ENCODE results near the gene HSPA12A.

The HSPA12A gene, protein sequence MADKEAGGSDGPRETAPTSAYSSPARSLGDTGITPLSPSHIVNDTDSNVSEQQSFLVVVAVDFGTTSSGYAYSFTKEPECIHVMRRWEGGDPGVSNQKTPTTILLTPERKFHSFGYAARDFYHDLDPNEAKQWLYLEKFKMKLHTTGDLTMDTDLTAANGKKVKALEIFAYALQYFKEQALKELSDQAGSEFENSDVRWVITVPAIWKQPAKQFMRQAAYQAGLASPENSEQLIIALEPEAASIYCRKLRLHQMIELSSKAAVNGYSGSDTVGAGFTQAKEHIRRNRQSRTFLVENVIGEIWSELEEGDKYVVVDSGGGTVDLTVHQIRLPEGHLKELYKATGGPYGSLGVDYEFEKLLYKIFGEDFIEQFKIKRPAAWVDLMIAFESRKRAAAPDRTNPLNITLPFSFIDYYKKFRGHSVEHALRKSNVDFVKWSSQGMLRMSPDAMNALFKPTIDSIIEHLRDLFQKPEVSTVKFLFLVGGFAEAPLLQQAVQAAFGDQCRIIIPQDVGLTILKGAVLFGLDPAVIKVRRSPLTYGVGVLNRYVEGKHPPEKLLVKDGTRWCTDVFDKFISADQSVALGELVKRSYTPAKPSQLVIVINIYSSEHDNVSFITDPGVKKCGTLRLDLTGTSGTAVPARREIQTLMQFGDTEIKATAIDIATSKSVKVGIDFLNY

DNA sequence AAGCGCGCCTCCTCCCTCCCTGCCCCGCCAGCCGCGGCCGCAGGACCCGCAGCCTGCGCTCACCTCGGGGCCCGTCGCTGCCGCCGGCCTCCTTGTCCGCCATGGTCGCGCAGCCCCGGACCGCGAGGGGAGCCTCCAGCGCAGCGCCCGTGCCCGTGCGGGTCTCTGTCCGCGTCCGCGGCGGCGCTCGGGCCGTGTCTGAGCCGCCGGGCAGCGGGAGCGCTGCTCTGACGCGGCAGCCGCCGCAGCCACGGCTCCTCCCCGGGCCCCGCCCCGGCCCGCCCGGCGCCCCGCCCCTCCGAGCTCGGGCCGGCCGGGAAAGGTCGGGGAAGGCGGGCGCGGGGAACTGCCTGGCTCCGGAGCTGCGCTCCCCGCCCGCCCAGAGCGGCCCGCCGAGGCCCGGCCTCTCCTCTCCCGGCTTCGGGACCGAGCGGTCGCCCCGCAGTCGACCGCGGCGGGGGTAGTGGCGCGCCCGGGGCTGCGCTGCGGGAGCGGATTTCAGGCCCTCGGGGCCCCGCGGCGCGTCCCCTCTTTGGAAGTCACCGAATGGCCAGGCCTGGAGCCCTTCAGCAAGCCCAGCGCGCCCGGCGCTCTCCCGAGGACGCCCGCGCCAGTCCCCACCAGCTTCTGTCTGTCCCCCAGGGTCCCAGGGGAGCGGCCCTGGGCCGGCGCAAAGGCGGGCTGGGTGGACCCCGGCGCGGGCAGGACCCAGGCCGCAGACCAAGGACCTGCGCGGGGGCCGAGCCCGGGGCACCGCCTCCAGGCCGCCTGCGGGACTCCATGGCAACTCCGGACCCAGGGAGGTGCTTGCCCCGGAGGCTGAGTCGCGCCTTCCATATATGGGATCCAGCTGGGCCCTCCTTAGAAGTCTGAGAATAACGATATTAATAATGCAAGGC, at the start of gene HSPA12A:
Gene HSPA12A, minus strand, starts transcription at position 200 of the 899 bp plus-strand sequence. Its CDS starts 97 bp downstream, at position 103.
- peak; percentile 19 for DNase-seq (ENCODE audit: low spot score)

- DNase-seq (ENCODE audit: low spot score) = no peak
Measured at GRCh38 chr10:116791241-116791640, 48.9 kb upstream of the HSPA12A start.

DNA sequence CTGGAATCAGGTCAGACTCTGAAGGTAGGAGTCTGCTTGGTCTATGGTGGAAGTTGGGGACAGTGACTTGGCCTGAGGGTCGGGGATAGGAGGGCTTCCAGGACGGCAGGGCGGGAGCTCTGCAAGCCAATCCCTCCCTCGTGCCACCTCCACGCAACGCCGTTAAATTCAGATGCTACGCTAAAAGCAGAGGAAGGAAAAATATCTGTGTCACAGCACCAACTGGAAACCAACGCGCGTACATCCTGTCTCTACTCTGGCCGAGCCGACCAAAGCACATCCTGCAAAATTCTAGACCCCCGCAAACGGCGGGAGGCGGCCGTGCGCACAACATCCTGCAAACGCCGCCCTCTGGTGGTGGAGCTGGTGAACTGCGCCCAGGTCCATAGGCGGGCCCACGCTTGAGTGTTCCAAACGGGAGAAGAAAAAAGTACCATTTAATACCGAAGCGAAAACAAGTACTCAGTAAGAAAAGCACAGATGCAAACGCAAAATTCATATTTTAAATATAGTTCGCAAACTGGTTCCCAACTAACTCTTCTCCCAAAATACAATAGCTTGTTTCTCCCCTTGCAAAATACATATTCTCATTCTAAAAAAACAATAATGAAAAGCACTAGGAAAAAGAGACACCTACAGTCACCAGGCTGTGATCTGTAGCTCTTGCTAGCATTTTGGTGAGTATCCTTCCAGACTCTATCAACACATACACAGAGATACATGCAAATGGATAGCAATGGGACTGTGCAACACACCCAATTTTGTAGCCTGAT, 45.7 kb upstream of the HSPA12A start:
- peak; percentile 67 for DNase-seq (ENCODE audit: low spot score)

DNA sequence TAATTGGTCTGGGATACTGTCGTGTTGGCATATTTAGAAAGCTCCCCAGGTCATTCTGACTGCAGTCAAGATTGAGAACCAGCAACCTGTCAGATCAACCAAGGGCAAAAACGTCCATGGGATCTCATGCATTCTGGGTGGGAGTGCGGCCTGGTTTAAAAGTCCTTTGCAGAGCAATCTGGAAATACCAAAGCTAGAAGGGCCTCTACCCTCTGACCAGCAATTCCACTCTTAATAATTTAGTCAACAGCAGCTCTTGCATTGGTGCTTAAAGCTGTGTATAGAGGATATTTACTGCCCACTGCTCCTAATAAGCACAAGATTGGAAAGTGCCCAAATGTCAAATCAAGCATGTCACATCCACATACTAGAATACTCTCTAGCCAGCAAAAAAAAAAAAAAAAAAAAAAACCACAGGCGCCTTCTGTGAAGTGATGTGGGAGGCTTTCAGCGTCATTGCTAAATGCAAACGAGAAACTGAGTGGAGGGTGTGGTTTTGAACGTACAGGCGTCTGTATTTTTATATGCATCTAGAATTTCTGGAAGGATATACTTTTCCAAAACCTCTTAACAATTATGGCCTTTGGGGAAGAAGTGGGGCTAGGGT, 44.8 kb upstream of the HSPA12A start:
- DNase-seq (ENCODE audit: low spot score) = no peak

- DNase-seq (ENCODE audit: low spot score) = no peak
Measured at GRCh38 chr10:116785867-116786266, 43.5 kb upstream of the HSPA12A start.

GRCh38 chr10:116785282-116785681, 42.9 kb upstream of the HSPA12A start:
- no peak for DNase-seq (ENCODE audit: low spot score)

DNA sequence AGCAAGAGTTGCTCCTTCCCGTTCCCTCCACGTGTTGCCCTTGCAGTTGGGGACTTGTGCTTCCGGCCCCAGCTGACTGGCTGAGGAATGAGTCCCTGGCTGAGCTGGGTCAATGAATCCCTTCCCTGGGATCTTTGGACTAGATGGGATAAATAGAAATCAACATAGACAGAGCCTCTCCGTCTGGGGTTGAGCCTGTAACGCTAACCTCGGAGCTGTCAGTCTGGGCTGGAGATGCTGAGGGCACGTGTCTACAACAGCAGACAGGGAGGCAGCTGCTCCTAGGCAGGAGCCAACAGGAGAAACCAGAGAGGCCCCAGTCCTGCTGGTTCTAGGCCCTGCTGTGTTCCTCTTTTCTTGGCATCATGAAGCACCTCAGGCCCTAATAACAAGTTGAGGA, 42.3 kb upstream of the HSPA12A start:
- DNase-seq (ENCODE audit: low spot score) = no peak

- DNase-seq (ENCODE audit: low spot score) = no peak
Measured at GRCh38 chr10:116784035-116784434, 41.7 kb upstream of the HSPA12A start.

DNA sequence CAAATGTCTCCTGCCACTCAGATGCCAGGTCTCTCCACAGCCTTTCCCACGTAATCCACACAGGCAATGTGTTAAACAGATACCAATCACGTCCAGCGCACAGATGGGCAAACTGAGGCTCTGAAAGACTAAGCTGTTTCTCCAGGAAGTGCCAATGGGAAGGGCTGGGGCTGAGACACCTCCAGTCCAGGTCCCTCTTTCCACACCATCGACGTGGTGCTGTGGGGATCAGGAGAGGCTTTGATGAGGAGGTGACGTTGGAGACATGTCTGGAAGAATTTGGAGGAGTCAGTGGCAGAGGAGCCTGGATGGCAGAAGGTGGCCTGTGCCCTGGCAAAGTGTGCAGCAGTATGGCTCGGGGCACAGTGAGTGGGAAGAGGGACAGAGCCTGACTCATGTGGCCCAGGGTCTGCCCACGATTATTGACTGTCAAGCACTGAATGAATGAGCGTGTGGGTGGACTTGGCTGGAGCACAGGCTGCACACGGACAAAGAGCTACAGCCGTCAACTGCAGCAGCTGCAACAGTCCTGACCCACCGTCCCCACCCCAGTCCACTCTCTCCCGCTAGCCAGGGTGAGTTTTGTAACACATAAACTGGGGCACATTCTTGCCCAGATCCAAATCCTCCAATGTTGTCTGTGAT, 40.8 kb upstream of the HSPA12A start:
- DNase-seq (ENCODE audit: low spot score) = no peak

DNA sequence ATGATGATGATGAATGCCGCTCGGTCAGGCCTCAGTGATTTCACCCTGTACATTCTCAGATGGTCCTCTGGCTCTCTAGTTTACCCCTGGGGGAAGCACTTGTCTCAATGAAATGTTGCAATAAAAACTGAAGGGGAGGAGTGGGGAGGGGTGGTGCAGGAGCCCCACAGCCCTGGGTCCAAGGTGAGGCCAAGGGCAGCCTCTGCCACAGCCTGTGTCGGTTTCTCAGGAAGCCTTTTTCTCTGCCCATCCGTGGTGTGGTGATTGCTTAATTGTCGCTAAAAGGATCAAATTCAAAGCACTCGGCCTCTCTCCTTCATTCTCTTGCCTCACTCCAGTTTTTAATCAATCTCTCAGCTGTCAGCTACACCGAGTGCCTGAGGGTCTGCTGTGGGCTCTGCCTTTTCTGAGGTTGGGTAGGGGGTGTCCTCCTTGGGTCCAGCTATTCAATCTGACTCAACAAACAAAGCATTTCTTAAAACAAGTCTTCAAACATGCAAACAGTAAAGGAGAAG, 39.1 kb upstream of the HSPA12A start:
- DNase-seq (ENCODE audit: low spot score) = no peak

- no peak for DNase-seq (ENCODE audit: low spot score)
Measured at GRCh38 chr10:116780691-116781205, 38.4 kb upstream of the HSPA12A start.

DNA sequence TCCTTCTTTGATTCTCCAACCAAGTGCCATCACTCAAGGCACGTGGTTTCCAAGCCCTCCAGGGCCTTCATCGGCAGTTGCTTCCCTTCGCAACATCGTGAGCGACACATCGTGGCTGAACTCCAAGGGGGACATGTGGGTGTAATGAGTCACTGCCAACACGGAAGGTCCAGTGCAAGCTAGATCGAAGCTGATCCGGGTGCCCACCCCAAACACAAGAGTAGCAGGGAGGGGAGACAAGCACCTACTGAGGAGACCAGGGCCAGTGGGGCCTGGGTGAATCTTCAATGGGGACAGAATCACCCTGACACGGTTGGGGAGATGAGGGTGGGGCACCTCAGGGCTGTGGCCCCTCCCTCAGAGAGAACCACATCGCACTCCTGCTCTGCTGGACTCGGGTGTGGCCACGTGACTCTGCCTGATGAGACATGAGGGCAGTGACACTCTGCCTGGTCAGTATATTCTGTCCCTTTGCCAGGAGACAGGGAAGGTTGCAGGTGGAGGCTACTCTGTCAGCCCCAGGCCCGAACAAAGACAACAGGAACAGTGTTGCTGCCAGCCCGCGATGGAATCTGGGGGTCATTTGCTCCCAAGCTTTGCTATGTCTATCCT, 36.8 kb upstream of the HSPA12A start:
- no peak for DNase-seq (ENCODE audit: low spot score)

DNA sequence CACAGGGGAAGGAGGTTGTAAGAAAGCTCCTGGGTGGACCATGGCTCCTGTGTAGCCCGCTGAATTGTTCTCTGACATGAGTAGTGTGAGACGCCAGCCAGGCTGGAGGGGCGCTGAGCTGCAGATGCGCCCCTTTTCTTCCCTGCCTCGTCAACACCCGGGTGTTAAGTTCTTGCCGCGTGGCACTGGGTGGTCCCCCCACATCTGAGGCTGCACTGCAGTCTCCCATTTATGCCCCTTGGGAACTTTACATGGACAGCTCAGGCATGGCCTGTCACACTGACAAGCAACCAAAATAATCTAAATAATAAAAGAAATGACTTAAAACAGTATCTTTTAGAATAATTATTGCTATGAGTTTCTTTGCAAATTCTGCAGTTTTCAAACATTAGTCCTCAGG, 34.6 kb upstream of the HSPA12A start:
- DNase-seq (ENCODE audit: low spot score) = no peak

DNA sequence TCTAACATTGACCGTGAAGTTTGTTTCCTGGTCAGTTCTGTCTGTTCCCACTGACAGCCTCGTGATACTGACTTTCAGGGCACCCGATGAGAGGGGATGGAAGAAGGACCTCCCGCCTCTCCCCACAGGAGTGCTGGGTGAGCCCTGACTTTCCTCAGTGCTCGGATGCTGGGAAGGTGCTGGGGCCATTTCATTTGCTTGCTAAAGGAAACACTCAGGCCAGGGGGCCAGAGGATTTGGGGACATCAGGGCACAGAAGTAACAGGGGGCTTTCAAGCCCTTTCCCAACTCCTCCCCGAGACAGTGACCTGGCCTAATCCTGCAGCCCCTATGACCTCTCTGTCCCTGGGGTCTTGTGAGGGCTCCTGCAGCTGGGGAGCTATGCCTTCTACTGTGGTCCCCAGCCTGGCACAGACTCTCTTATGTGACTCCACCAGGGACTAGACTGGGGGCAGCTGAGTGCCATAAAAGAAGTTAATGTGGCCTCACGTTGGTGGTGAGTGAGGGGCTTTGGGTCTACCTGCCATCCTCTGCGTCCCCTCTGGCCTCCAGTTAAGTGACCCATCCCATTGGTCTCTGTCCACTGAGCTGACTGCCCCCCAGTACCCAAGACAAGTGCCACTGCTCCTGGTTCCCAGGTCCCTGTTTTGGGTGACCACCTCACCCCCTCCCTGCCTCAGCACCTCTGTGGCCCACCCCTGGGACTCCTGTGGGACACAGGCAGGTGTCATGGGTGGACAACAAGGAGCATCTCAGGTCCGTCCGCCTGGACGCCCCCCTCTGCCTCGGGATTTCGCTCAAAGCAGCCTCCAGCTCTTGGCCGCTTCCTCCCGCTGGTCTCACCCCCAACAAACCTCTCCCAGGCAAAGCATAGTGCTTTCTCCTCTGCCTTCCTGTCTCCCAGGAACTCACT, 33.4 kb upstream of the HSPA12A start:
- no peak for DNase-seq (ENCODE audit: low spot score)

DNA sequence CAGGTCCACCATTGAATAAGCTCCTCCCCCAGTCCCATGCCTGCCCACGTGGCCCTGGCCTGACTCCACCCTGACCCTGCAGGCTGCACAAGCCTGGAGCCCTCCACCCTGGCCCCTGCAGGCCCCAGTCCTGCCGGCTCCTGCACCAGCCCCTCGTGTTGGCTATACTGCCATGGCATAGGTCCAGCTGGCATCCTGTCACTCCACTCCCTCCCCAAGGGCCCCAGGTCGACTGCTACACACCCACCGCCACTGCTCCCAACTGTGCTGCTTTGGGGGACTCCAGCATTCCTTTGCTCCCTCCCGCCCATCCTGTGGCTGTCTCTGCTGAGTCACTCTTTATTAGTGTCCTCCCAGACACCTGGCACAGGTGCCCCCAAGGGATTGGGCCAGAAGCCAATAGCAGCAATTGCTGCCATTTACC, 32.4 kb upstream of the HSPA12A start:
- no peak for DNase-seq (ENCODE audit: low spot score)

DNA sequence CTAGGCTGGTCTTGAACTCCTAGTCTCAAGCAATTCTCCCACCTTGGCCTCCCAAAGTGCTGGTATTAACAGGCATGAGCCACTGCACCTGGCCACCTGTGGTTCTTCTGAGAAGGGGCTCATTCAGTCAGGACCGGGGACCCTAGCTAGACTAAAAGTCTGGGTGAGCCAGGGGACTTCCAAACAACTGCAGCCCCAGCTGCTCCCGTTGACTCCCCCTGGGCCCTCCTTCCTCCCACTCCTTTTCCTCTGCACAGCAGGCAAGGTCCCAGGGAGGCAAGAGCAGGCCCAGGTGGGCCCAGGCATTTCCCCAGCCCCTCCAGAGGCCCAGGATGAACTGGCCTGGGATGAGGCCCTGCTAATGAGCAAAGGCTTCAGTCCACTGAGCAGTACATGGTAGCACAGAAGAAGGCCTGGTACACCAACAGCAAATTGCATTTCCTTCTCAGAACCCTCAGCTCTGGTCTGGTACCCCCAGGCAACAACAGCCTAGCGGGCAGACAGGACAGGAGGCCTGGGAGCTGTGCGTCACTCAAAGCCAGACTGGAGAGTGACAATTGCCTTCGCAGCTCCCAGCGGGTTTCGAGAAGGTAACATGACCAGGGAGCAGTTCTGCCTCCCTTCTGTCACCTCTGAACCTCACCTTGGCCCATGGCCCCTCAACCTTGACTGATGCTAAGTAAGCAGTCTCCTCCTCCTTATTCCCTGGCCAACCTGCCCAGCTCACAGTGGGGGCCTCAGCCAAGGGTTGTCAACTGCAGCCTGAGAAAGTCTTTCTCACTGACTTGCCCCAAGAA, 30.7 kb upstream of the HSPA12A start:
- no peak for DNase-seq (ENCODE audit: low spot score)

DNA sequence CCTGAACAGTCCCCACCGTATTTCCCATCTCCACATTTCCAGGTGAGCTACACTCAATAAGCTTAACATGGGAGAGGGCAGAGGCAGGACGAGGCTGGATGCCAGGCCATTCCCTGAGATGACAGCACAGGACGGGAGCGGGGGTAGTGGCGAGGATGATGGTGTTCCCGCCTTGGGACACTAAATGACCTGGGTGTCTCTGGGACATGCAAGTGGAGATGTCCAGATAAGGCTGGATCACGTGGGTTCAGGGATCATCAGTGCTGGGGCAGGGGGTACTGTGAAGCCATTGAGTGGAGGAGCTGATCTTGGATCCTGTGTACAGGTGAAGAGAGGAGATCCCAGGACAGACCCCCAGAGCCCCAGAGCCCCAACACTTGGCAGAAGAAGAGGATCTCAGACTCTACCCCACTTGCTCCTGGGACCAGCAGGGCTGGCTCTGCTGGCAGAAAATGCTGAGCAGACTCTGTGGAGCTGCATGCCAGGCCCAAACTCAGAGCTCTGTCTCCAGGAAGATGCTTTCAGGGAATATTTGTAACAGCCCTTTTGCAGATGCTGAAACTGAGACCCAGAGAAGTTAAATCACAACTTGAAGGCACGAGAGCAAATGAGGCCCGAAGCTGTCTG, 29.7 kb upstream of the HSPA12A start:
- DNase-seq (ENCODE audit: low spot score) = no peak
